Lower leg skin (tissue), 3 donors: Measurements from ENCODE around the gene NOLC1.
"Not testable (repeated sequence)": the region's sequence is repeated elsewhere in the genome, so short reads cannot be mapped to it uniquely, and the experiment has no call there.

ENCODE experiments used
- CTCF ChIP-seq, 3 donors: fragments of 450-650 bp; IDR thresholded peaks; one replicate each; pipeline ENCODE4 v1.5.1; 2016; ENCODE audit warnings: antibody characterized with exemption in 3 of 3, mild to moderate bottlenecking in 3 of 3, moderate library complexity in 2 of 3
- POLR2A ChIP-seq, 2 donors: fragments of 450-650 bp; IDR thresholded peaks; one replicate each; pipeline ENCODE4 v1.6.1; 2016 to 2017; ENCODE audit warnings: antibody characterized with exemption in 2 of 2, mild to moderate bottlenecking in 1 of 2, moderate library complexity in 1 of 2

GRCh38 chr10:102188941-102189898 lies 37.0 kb downstream of the NOLC1 start:
- not testable (repeated sequence) for TF ChIP-seq CTCF, POLR2A (IDR thresholded peaks at IDR 0.05)
